ENCODE data around the gene STK16. TPM values are rescaled to one million over a fixed set of nuclear protein-coding genes. Genes with fewer than 3 reads are reported as not detected.
A peak's percentile ranks its signal among the peaks of the same experiment; 100 is the strongest.

Gene STK16
- total and polyA plus RNA-seq, 12 donors, result 19.2 to 55.8 (median 26.8) TPM

DNA sequence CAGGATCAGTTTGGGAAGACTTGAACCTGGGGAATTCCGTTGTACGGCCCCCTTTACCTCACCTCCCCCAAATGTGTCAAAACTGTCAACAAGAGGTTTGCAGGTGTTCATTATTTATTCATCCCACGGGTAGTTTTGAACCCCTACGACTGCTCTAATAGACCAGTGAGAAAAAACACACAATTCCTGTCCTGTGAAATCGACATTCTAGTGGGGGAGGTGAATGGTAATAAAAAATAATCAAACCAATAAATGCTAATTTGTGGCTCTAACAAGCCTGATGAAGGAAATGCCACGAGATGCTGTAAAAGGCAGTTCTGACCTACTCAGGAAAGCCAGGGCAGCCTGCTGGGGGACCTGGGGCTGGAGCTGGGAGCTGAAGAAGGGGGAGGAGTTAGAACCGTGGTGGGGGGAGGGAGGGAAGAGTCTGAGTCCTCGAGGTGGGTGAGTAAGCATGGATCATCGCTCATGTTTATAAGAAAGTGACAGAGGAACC, 33.4 kb downstream of the STK16 start:
- no peaks in the 10 kb centered on the region for H3K9me3 ChIP-seq (replicated peaks in 1 of 3)
- 13 to 18% (median 18%) methylated on average over 9 of the region's 9 CpGs for WGBS, 4 donors
- peaks cover 0 to 33% of the 10 kb centered on the region in 2 donors for H3K36me3 ChIP-seq (replicated peaks in 1 of 2)
- intact Hi-C loops (cut with DNase I), result no loop called here
- H3K4me3 ChIP-seq, result peak overlapping the region in 1 of 4 donors; percentile 72
- peaks cover 14 to 31% of the 10 kb centered on the region in 2 donors for H3K4me1 ChIP-seq (replicated peaks in 1 of 2)
- TF ChIP-seq, protein P1, sequence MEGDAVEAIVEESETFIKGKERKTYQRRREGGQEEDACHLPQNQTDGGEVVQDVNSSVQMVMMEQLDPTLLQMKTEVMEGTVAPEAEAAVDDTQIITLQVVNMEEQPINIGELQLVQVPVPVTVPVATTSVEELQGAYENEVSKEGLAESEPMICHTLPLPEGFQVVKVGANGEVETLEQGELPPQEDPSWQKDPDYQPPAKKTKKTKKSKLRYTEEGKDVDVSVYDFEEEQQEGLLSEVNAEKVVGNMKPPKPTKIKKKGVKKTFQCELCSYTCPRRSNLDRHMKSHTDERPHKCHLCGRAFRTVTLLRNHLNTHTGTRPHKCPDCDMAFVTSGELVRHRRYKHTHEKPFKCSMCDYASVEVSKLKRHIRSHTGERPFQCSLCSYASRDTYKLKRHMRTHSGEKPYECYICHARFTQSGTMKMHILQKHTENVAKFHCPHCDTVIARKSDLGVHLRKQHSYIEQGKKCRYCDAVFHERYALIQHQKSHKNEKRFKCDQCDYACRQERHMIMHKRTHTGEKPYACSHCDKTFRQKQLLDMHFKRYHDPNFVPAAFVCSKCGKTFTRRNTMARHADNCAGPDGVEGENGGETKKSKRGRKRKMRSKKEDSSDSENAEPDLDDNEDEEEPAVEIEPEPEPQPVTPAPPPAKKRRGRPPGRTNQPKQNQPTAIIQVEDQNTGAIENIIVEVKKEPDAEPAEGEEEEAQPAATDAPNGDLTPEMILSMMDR (IDR thresholded peaks at IDR 0.05), result peak in 1 of 6 experiments; percentile 19
- no peak for TF ChIP-seq POLR2A (IDR thresholded peaks at IDR 0.05)
- DNase-seq, result no peak
- H3K27ac ChIP-seq, result peak overlapping the region; percentile 92 to 99 (median 95)
- H3K27me3 ChIP-seq, result no peaks in the 10 kb centered on the region

GRCh38 chr2:219279151-219279915, 34.1 kb downstream of the STK16 start, which contains the start of gene DNAJB2:
Gene DNAJB2, plus strand, starts transcription at chr2:219279366. Its CDS starts 468 bp downstream, at chr2:219279834.
- H3K27ac ChIP-seq, result peak within 1 kb of the TSS; percentile 92 to 99 (median 95)
- peak within 1 kb of the TSS; percentile 9 to 72 (median 60) for H3K4me3 ChIP-seq
- peak; percentile 99 to 100 (median 99) for DNase-seq
- peaks cover 14 to 26% of the 10 kb centered on the region in 2 donors for H3K4me1 ChIP-seq (replicated peaks in 1 of 2)
- H3K27me3 ChIP-seq, result no peaks in the 10 kb centered on the region
- intact Hi-C loops (cut with DNase I), result no loop called here
- 0 to 1% (median 0%) methylated on average over 14 to 65 of the region's 65 CpGs for WGBS, 4 donors
- H3K36me3 ChIP-seq (replicated peaks in 1 of 2), result peaks cover 0 to 39% of the 10 kb centered on the region in 2 donors
- TF ChIP-seq, protein P1 (IDR thresholded peaks at IDR 0.05), result no peak
- peak; percentile 94 to 97 for TF ChIP-seq POLR2A (IDR thresholded peaks at IDR 0.05)
- H3K9me3 ChIP-seq (replicated peaks in 1 of 3), result no peaks in the 10 kb centered on the region

GRCh38 chr2:219279916-219280516, 34.7 kb downstream of the STK16 start:
- no peak for TF ChIP-seq POLR2A (IDR thresholded peaks at IDR 0.05)
- TF ChIP-seq, protein P1 (IDR thresholded peaks at IDR 0.05), result peak in 2 of 6 experiments; percentile 16 to 29
- no peaks in the 10 kb centered on the region for H3K9me3 ChIP-seq (replicated peaks in 1 of 3)
- intact Hi-C loops (cut with DNase I), result no loop called here
- DNase-seq, result peak in 2 of 7 donors; percentile 29 to 52
- peaks cover 0 to 46% of the 10 kb centered on the region in 2 donors for H3K36me3 ChIP-seq (replicated peaks in 1 of 2)
- H3K4me3 ChIP-seq, result peak overlapping the region; percentile 9 to 72 (median 60)
- H3K4me1 ChIP-seq (replicated peaks in 1 of 2), result peaks cover 14 to 25% of the 10 kb centered on the region in 2 donors
- H3K27ac ChIP-seq, result peak overlapping the region; percentile 88 to 99 (median 95)
- H3K27me3 ChIP-seq, result no peaks in the 10 kb centered on the region
- 36 to 44% (median 39%) methylated on average over 11 to 12 of the region's 12 CpGs for WGBS, 4 donors

- H3K4me3 ChIP-seq, result no peak overlapping the region
- intact Hi-C loops (cut with DNase I), result no loop called here
- H3K9me3 ChIP-seq (replicated peaks in 1 of 3), result no peaks in the 10 kb centered on the region
- no peak for DNase-seq
- no peaks in the 10 kb centered on the region for H3K27me3 ChIP-seq
- peaks cover 14 to 32% of the 10 kb centered on the region in 2 donors for H3K4me1 ChIP-seq (replicated peaks in 1 of 2)
- TF ChIP-seq, protein P1 (IDR thresholded peaks at IDR 0.05), result no peak
- TF ChIP-seq POLR2A (IDR thresholded peaks at IDR 0.05), result no peak
- peak overlapping the region in 3 of 5 donors; percentile 94 to 99 (median 99) for H3K27ac ChIP-seq
- WGBS, 4 donors, result 92 to 96% (median 94%) methylated on average over 4 of the region's 4 CpGs
- peaks cover 0 to 50% of the 10 kb centered on the region in 2 donors for H3K36me3 ChIP-seq (replicated peaks in 1 of 2)
Measured at GRCh38 chr2:219280651-219281050, 35.4 kb downstream of the STK16 start.
